ENCODE data around the gene CHEK1.
A peak's percentile ranks its signal among the peaks of the same experiment; 100 is the strongest.
"Not testable (repeated sequence)": the region's sequence is repeated elsewhere in the genome, so short reads cannot be mapped to it uniquely, and the experiment has no call there.

Gene CHEK1

DNA sequence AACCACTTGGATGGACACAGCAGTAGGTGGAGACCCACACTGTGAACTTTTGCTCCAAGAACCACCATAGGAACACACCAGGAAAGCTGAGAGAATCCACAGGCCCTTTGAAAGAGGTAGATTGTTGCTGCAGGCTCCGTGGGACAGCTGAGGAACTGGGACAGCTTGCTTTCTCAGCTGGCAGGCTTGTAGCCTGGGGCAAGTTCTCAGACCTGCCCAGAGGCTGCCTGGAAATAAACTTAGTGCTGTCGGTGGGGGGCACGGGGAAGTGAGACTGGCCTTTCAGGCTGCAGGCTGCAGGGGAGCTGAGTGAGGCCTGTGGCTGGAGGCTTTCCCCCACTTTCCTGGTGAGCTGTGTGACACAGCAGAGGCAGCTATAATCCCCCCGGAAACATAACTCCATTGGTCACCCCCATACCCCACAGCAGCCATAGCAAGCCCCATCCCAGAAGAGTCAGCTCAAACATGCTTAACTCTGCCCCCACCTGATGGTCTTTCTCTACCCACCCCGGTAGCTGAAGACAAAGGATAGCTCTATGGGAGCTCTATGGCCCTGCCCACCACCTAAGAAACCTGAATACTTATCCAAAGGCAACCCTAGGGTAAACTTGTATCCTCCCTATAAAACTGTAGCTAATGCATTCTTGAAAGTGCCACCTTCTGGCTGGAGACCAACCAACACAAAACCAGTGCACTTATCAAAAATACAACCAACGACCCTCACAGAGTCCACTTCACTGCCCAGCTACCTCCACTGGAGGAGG, 77.1 kb downstream of the CHEK1 start:
- DNase-seq = no peak

GRCh38 chr11:125704686-125705085, 79.7 kb downstream of the CHEK1 start:
- not testable (repeated sequence) for DNase-seq

DNA sequence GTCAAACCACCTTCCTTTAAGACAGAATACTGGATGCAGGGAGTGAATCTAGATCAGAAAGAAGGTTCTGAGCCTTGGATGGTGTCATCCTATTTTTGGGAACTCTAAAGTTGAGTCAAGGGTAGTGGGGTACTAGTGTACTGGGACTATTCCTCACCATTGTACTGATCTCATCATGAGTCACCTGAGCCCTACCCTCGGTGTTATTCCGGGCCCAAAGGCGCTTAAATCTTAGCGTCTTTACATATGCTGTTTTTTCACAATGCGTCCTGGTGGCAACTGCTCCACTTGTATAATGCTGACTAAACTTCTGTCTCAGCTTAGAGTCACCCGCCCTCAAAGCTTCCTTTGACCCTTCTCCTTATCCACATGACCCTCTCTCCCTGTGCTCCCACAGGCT, 95.8 kb downstream of the CHEK1 start:
- DNase-seq = no peak

DNA sequence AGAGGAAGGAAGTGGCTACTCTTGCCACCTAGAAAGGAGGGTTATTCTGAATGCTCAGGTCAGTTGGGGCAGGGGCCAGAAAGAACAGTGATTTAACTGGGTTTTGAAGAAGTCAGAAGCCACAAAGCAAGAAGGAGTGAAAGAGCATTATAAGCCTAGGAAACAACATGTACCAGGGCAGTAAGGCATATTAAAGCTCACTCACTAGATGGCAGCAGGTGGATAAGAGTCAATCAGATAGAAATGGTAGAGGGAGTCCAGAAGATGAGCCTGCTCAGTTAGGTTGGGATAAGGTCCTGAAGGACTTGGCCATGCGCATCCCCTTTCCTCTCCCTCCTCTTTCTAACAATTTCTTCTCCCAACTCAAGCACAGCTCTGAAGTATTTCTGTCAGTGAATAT, 99.2 kb downstream of the CHEK1 start:
- DNase-seq = peak; percentile 66

Measured in DMS53 (cell line).